GM19452 (cell line): ENCODE results near the gene ACTN4.

ENCODE experiments used
- ATAC-seq: cut with Tn5 transposase; IDR thresholded peaks from one replicate; pipeline ENCODE4 v1.9.1; 2021; ENCODE audit not compliant: unreplicated experiment

ACTN4 gene

DNA sequence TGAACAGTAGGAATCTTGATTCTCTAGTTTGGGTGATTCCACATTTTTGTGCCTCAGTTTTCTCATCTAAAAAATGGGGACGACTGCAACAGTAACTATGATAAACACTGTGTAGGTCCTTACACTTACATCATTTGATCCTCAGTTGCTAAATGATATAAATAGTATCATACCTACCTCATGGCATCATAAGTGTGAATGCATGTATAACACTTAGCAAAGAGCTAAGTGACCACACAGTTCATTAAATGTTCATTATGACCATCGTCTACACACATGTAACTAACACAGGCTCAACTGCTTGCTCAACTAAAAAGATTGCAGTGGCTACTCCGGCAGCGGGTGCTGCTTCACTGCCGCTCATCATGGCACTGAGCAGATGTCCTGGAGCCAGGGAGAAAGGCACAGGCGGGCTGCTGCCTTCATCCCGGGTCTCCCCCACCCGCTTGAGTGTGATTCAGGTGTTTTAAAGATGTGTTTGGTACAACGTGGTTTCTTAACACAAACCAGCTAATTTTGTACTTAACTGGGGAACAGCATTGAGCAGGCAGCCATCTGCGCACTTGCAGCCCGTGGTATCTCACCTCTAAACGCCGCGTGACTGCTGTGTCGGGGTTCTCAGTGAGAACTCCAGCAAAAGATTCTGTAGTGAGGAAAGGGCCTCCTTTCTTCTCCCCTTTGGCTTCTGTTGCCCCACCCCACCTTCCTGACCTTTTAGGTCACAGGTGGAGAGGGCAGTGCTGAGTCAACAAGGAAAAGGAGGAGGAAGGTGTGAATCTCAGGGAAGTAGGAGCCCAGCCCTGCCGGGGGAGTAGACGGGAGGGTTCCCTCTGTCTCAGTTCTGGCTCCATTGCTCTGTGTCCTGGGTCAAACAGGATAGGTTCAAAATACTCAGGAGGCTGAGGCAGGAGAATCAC is 11.7 kb upstream of the ACTN4 start:
- no peak for ATAC-seq

DNA sequence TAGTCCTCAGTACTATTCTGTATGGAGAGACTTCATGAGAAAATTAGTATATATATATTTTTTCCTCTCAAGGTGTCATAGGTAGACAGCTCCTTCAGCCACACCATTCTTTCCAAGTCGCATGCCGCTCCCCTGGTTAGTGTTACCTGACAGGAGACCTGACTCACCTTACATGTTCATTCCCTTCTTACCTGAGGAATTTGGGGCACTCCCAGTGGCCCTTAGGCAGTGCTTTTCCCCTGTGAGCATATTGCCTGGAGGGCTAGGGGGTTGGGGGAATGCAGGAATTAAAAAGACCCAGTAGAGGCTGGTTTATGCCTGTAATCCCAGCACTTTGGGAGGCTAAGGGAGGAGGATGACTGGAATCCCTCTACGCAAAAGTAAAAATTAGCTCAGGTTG is 9.0 kb upstream of the ACTN4 start:
- ATAC-seq = no peak

- no peak for ATAC-seq
These were observed 7.8 kb upstream of the ACTN4 start for GRCh38 chr19:38639679-38640078.

GRCh38 chr19:38640368-38640767 is 7.1 kb upstream of the ACTN4 start:
- no peak for ATAC-seq

GRCh38 chr19:38642176-38642575 is 5.3 kb upstream of the ACTN4 start:
- no peak for ATAC-seq

DNA sequence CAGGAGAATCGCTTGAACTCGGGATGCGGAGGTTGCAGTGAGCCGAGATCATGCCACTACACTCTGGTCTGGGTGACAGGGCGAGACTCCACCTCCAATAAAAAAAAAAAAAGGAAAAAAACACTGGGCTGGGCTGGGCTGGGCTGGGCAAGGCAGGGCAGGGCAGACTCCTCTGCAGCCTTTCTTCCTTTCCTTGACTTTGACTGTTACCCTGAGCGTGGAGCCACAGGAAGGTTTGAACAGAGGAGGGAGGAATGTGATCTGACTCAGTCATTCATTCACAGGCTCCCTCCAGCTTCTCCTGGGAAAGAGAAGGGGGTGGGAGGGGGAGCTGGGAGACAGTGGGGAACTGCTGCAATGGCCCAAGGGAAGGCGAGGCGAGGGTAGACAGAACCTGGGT is 2.7 kb upstream of the ACTN4 start:
- ATAC-seq = no peak

DNA sequence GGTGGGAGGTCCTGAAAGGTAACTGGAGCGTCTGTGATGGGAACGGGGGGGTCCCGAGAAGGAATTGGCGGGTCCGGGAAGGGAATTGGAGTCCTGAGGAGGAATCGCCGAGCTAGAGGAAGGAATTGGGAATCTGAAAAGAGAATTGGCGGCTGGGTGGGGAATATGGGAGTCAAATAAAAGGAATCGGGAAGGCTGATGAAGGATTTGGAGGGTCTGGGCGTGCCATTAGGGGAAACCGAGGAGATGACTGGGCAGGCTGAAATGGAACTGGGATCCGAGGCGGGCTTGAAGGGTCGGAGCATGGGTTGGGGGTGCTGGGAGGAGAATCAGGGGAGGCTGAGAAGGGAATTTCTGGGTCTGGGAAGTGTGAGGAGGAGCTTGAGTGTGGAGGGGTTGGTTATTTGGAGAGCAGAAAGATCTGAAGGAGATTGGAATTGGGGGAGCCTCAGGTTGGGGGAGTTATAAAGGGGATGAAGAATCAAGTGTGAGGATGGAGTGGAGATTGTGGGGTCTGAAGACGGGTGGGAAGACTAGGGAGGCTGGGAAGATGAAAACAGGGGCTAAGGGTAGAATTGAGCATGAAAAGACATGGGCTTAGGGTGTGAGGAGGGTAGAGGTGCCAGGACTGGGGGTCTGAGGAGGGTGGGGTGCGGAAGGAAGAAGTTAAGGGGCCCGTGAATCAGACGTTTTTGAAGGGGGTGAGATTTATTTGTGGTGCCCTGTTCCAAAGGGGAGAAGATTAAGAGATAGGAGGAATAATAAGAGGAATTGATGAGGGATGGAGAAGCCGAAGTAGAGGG is 718 bp downstream of the ACTN4 start:
- no peak for ATAC-seq

GRCh38 chr19:38648769-38649304 is 1.4 kb downstream of the ACTN4 start:
- no peak for ATAC-seq

DNA sequence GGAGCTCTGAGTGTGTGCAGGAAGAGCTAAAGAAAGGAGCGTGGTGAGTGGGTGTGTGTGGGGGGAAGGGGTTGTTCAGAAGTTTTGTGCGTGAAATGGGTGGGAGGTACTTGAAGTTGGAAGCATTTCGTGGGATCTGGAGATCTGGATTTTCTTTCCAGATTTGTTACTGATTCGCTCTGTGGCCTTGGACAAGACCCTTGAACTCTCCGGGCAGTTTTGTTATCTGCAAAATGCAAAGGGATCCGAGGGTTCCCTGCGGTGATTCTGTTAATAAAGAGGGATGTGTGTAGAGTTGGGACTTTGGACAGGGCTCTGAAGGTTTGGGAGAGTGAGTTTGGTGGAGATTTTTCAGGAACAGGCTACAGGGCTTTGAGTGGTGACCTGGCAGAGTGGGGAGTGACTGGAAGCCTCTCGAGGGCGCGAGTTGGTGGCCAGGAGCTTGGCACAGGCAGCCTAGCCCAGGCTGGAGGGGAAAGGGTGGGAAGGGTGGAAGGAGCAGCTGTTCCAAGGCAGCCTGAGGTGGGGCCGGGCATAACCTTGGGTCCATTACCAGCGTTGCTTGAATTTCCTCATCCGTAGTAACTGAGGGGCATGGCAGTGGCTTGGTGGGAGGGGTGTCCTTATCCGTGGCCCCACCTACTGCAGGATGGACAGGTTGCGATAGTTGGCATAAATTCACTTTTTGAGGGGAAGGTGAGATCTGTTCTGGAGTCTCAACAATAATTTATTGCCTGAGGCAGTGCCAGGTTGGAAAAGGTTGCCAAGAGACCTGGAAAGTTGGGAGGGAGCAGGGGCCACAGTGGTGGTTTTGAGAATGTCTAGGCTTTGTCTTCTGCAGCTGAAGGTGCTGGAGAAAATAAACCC is 2.1 kb downstream of the ACTN4 start:
- ATAC-seq = no peak

- ATAC-seq = no peak
These were observed 2.8 kb downstream of the ACTN4 start for GRCh38 chr19:38650172-38650775.

- ATAC-seq = no peak
These were observed 3.6 kb downstream of the ACTN4 start for GRCh38 chr19:38650911-38651584.

DNA sequence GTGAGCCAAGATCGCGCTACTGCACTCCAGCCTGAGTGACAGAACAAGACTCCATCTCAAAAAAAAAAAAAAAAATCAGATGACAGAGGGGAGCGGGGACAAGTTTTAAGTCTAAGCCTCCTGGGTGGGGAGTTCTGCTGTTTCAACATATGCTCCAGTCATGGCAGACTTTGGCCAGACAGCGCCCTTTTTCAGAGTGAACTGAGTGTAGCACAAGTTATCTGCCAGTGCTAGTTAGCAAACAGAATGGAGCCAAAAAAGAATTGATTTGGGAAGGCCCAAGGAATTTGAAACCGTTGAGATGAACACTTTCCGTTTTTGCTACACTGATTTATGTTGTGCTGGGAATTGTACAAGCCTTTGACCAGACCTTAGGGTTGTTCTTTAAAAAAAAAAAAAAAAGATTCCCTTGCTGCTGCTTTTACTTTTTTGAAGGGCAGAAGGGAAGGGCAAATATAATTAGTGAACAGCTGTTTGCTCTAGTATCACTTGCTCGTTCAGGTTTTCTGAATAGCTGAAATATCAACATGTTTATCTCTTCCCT is 5.7 kb downstream of the ACTN4 start:
- ATAC-seq = no peak

GRCh38 chr19:38654628-38655055 is 7.2 kb downstream of the ACTN4 start:
- no peak for ATAC-seq

- ATAC-seq = no peak
These were observed 7.8 kb downstream of the ACTN4 start for GRCh38 chr19:38655148-38655824.

DNA sequence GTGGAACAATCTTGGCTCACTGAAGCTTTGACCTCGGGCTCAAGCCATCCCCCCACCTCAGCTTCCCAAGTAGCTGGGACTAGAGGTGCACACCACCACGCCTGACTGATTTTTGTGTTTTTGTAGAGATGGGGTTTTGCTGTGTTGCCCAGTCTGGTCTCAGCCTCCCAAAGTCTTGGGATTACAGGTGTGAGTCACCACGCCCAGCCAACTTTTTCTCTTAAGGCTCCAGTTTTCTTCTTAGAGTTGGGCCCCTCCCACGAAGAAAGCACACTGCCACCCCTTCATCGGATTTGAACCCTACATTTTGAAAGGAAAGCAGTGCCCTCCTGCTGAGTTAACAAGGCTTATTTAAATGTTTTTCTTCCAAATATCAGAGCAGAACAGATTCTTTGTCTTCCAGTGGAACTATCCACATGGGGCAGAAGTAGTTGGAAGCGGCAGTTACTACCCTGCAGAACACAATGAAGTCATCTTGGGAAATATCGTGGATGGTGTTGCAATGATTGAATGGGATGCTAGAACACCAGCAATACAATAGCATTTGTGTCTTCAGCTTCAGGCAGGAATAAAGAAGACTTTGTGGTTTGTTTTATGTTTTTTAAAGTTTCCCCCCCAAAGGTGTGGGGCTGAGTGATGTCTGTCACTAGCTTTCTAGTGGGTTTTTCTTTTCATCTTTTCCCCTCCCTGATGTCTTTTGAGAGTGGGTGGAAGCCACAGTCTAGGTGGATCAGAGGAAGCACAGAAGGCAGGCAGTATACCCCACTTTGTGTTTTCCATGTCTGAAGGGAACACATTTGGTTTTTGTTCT is 8.9 kb downstream of the ACTN4 start:
- ATAC-seq = no peak

DNA sequence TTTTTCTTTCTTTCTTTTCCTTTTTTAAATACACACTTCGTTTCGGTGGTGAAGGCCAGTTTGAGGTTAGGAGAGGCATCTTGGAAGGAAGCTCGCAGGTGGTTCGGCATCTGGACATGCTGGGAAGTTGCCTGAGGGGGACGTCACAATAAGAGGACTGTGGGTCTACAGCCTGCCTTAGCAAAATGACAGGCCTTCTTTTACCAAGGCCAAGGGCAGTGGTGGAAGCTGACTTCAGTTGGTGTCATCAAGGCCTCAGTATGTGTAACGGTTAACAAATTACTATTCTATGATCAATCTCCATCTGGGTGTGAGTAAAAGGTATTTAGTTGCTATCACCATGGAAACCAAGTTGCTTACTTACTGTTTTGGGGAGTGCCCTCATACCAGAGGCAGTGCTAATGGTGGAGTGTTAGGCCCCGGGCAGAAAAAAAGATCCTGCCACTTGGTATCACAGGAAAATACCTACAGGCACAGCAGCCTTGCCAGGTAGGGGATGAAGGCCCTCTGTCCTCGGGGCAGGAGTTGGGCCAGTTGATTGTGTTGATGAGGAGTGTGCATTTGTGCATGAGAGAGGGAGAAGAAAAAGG is 10.3 kb downstream of the ACTN4 start:
- ATAC-seq = no peak

DNA sequence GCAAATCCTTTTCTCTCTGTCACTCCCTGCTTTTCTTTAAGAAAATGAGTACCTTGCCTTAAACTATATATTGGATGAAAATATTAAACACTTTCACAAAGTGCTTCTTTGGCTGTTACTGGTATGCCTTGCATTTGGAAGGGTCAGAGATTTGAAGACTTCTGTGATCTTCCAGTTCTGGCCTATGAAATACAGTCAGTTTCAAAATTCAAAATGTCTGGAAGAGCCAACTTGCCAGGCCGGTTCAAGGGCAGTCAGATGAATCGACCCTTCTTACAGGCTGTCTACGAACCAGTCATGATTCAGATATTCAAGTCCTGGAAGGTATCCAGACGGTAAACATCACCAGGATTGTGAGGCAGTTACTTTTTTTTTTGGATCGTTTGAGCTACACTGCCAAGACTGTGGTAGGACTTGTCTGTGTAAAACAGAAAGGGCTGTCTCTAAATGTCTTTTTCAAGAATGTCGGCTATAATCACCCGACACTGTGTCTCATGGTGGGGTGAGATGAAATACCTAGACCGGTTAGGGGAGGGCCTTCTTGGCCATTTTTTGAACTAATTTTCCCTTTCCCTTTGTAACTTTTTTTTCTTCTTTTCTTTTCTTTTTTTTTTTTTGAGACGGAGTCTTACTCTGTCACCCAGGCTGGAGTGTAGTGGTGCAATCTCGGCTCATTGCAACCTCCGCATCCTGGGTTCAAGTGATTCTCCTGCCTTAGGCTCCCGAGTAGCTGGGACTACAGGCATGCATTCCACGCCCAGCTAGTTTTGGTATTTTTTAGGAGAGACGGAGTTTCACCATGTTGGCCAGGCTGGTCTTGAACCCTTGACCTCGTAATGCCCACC is 11.2 kb downstream of the ACTN4 start:
- no peak for ATAC-seq
